Activated CD4-positive, alpha-beta T cell treated with anti-CD3 and anti-CD28 coated beads, Interleukin-2, amount 10 ng/mL, durations not matched to agents 7 days and 5 days (primary cell): ENCODE data around the gene MKNK2. TPM values are rescaled to one million over a fixed set of nuclear protein-coding genes. Genes with fewer than 3 reads are reported as not detected.

Experiments used
- CTCF ChIA-PET: fragments of 350-600 bp; sonication (Branson Sonifier 250); formaldehyde crosslinking; loops from one replicate; lab custom pipeline; 2021; ENCODE audit warnings: antibody characterized with exemption; lab: Charles Lee
- POLR2A ChIA-PET: fragments of 350-600 bp; sonication (Branson Sonifier 250); formaldehyde crosslinking; loops from one replicate; lab custom pipeline; 2021; ENCODE audit warnings: antibody characterized with exemption; lab: Charles Lee
- DNase-seq: peaks from one replicate; pipeline ENCODE4 v3.0.0-alpha.2; 2020
- H3K27ac Mint-ChIP-seq: one replicate; pipeline ENCODE4 v1.8.0; 2021; ENCODE audit warnings: mild to moderate bottlenecking, moderate library complexity, mixed read lengths
- H3K27me3 Mint-ChIP-seq: one replicate; pipeline ENCODE4 v1.8.0; 2021; ENCODE audit warnings: mixed read lengths
- H3K36me3 Mint-ChIP-seq: one replicate; pipeline ENCODE4 v1.8.0; 2021; ENCODE audit warnings: low read depth, mixed read lengths
- H3K4me1 Mint-ChIP-seq: one replicate; pipeline ENCODE4 v1.8.0; 2021; ENCODE audit warnings: mixed read lengths
- H3K4me3 Mint-ChIP-seq: one replicate; pipeline ENCODE4 v1.8.0; 2021; ENCODE audit warnings: mild to moderate bottlenecking, moderate library complexity, mixed read lengths
- H3K9me3 Mint-ChIP-seq: one replicate; pipeline ENCODE4 v1.8.0; 2021; ENCODE audit warnings: mixed read lengths
- total RNA-seq, 2 experiments: library from RNA; stranded (reverse); gene quantifications; one replicate each; pipeline ENCODE4 v1.2.3, GENCODE V29; 2021

MKNK2 gene
- total RNA-seq, 2 experiments from 2014 or later = 198 to 228 TPM

- CTCF ChIA-PET = interaction anchor here (0.6 to 2.8 kb wide), 4 partner anchors 10 to 844 kb away, joined by 3 to 12 read pairs (median 6); no protein-coding TSS in a partner anchor
- Mint-ChIP-seq H3K4me1 (peaks cover 43% of the 10 kb centered on the region), H3K4me3 (peak overlapping the region; percentile 92), H3K27ac (peak overlapping the region; percentile 93), H3K27me3 (no peaks in the 10 kb centered on the region), H3K36me3 (peaks cover 2% of the 10 kb centered on the region), H3K9me3 (no peaks in the 10 kb centered on the region)
- DNase-seq = peak; percentile 100
- POLR2A ChIA-PET = no interaction called here
These were observed 10.7 kb upstream of the MKNK2 start for GRCh38 chr19:2061495-2062388.

GRCh38 chr19:2060884-2061494 is 9.9 kb upstream of the MKNK2 start:
- POLR2A ChIA-PET = no interaction called here

GRCh38 chr19:2059422-2060201 is 8.6 kb upstream of the MKNK2 start:
- H3K27ac Mint-ChIP-seq = peak overlapping the region; percentile 95
- POLR2A ChIA-PET = no interaction called here
- peaks cover 60% of the 10 kb centered on the region for H3K4me1 Mint-ChIP-seq

More at GRCh38 chr19:2060884-2061494, 9.9 kb upstream of the MKNK2 start:
- Mint-ChIP-seq H3K4me3 (peak overlapping the region; percentile 92), H3K9me3 (no peaks in the 10 kb centered on the region), H3K4me1 (peaks cover 48% of the 10 kb centered on the region), H3K27me3 (no peaks in the 10 kb centered on the region), H3K36me3 (peaks cover 2% of the 10 kb centered on the region), H3K27ac (peak overlapping the region; percentile 95)
- CTCF ChIA-PET = interaction anchor here (0.6 to 2.8 kb wide), 4 partner anchors 9 to 844 kb away, joined by 3 to 12 read pairs (median 6); no protein-coding TSS in a partner anchor
- no peak for DNase-seq

GRCh38 chr19:2058570-2059421 is 7.8 kb upstream of the MKNK2 start:
- peaks cover 65% of the 10 kb centered on the region for H3K4me1 Mint-ChIP-seq
- DNase-seq = no peak
- H3K27ac Mint-ChIP-seq = peak overlapping the region; percentile 88
- POLR2A ChIA-PET = no interaction called here
- H3K9me3 Mint-ChIP-seq = no peaks in the 10 kb centered on the region
- H3K36me3 Mint-ChIP-seq = peaks cover 2% of the 10 kb centered on the region
- CTCF ChIA-PET = interaction anchor here (1.5 kb wide), 1 partner anchor 14 kb away, joined by 3 read pairs; no protein-coding TSS in a partner anchor
- H3K27me3 Mint-ChIP-seq = no peaks in the 10 kb centered on the region
- H3K4me3 Mint-ChIP-seq = peak overlapping the region; percentile 43

More at GRCh38 chr19:2059422-2060201, 8.6 kb upstream of the MKNK2 start:
- Mint-ChIP-seq H3K9me3 (no peaks in the 10 kb centered on the region), H3K4me3 (peak overlapping the region; percentile 91), H3K27me3 (no peaks in the 10 kb centered on the region), H3K36me3 (peaks cover 2% of the 10 kb centered on the region)
- DNase-seq = no peak
- CTCF ChIA-PET = interaction anchor here (0.6 to 2.8 kb wide), 3 partner anchors 8 to 127 kb away, joined by 3 to 12 read pairs (median 4); no protein-coding TSS in a partner anchor

- Mint-ChIP-seq H3K27ac (peak overlapping the region; percentile 93), H3K27me3 (no peaks in the 10 kb centered on the region), H3K4me1 (peaks cover 68% of the 10 kb centered on the region), H3K9me3 (no peaks in the 10 kb centered on the region), H3K36me3 (peaks cover 2% of the 10 kb centered on the region), H3K4me3 (peak overlapping the region; percentile 63)
- CTCF ChIA-PET = interaction anchor here (0.8 to 1.5 kb wide), 2 partner anchors 15 kb away, joined by 3 to 4 read pairs; no protein-coding TSS in a partner anchor
- no peak for DNase-seq
- POLR2A ChIA-PET = no interaction called here
These were observed 6.7 kb upstream of the MKNK2 start for GRCh38 chr19:2057484-2058469.

GRCh38 chr19:2056837-2057192 is 5.8 kb upstream of the MKNK2 start:
- CTCF ChIA-PET = interaction anchor here (0.6 to 1.5 kb wide), 4 partner anchors 10 to 34 kb away, joined by 3 to 4 read pairs (median 4); no protein-coding TSS in a partner anchor
- H3K27ac Mint-ChIP-seq = peak overlapping the region; percentile 93
- H3K4me1 Mint-ChIP-seq = peaks cover 66% of the 10 kb centered on the region
- no peak for DNase-seq
- POLR2A ChIA-PET = no interaction called here
- peaks cover 2% of the 10 kb centered on the region for H3K36me3 Mint-ChIP-seq
- no peaks in the 10 kb centered on the region for H3K27me3 Mint-ChIP-seq
- peak overlapping the region; percentile 63 for H3K4me3 Mint-ChIP-seq
- no peaks in the 10 kb centered on the region for H3K9me3 Mint-ChIP-seq

- Mint-ChIP-seq H3K4me1 (peaks cover 70% of the 10 kb centered on the region), H3K9me3 (no peaks in the 10 kb centered on the region)
- POLR2A ChIA-PET = no interaction called here
These were observed 5.1 kb upstream of the MKNK2 start for GRCh38 chr19:2055931-2056836.

GRCh38 chr19:2054763-2055162 is 3.7 kb upstream of the MKNK2 start:
- DNase-seq = no peak
- peak overlapping the region; percentile 34 for H3K4me3 Mint-ChIP-seq
- no peaks in the 10 kb centered on the region for H3K27me3 Mint-ChIP-seq
- H3K36me3 Mint-ChIP-seq = peaks cover 3% of the 10 kb centered on the region
- H3K4me1 Mint-ChIP-seq = peaks cover 64% of the 10 kb centered on the region
- peak overlapping the region; percentile 90 for H3K27ac Mint-ChIP-seq
- ChIA-PET POLR2A (no interaction called here), CTCF (no interaction called here)
- no peaks in the 10 kb centered on the region for H3K9me3 Mint-ChIP-seq

More at GRCh38 chr19:2055931-2056836, 5.1 kb upstream of the MKNK2 start:
- no peaks in the 10 kb centered on the region for H3K27me3 Mint-ChIP-seq
- H3K36me3 Mint-ChIP-seq = peaks cover 2% of the 10 kb centered on the region
- peak overlapping the region; percentile 93 for H3K27ac Mint-ChIP-seq
- CTCF ChIA-PET = interaction anchor here (0.6 to 1.5 kb wide), 3 partner anchors 11 to 35 kb away, joined by 3 to 4 read pairs (median 3); no protein-coding TSS in a partner anchor
- DNase-seq = peak; percentile 48
- peak overlapping the region; percentile 66 for H3K4me3 Mint-ChIP-seq

GRCh38 chr19:2053601-2054389 is 2.8 kb upstream of the MKNK2 start:
- CTCF ChIA-PET = interaction anchor here (1.2 kb wide), 1 partner anchor 10 kb away, joined by 3 read pairs; no protein-coding TSS in a partner anchor
- Mint-ChIP-seq H3K27ac (peak overlapping the region; percentile 91), H3K27me3 (no peaks in the 10 kb centered on the region), H3K4me3 (no peak overlapping the region), H3K36me3 (peaks cover 6% of the 10 kb centered on the region), H3K9me3 (no peaks in the 10 kb centered on the region), H3K4me1 (peaks cover 63% of the 10 kb centered on the region)
- POLR2A ChIA-PET = no interaction called here
- DNase-seq = no peak
